ENCODE results near the gene SLC51A. TPM values are rescaled to one million over a fixed set of nuclear protein-coding genes. Genes with fewer than 3 reads are reported as not detected.

SLC51A gene
- total and polyA plus RNA-seq, 2 of the 8 experiments (the other 6 are each of a cell fraction or from before 2014, with no cell fraction given): 6.3 to 9.8 TPM

DNA sequence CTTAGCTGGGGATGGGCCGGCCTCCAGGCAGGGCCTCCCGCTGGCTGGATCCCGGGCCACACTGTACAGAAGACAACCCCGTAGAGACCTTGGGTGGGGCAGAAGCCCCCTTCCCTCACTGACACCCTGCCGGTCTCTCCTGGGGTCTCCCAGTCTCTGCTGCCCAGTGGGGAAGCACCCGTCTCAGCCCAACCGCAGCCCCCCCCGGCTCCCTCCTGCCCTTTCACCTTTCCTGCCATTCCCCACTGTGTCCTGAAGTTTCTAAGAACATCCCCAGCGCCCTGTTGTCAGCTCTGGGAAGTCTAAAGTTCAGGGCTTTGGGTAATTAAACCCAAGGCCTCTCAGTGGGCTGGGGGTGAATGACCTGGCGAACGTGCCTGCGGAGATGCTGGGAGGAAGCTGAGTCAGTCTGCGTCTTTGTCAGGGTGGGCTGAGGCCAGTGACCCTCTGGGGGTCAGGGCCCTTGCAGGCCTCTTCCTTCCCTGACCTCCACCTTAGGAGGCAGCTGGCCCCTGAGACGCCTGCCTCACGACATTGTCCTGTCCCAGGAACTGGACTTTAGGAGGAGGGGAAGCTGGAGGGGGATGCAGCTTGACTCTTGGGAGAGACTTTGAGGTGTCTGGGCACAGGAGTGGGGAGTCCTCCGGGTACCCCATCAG is 1.4 kb upstream of the SLC51A start:
- no peak for DNase-seq (ENCODE audit: low read depth in 1 of 2, low spot score in 2 of 2)
- H3K23ac ChIP-seq (ENCODE audit: insufficient read length): no peak overlapping the region
- H2BK12ac ChIP-seq (ENCODE audit: low read depth, low read length): no peak overlapping the region
- TF ChIP-seq POLR2AphosphoS5 (IDR thresholded peaks at IDR 0.05; ENCODE audit: low read depth, low read length) (no peak), CTBP2 (IDR thresholded peaks at IDR 0.05; ENCODE audit: borderline replicate concordance, insufficient read depth, insufficient read length, low read length) (no peak), PHF8 (conservative IDR thresholded peaks at IDR 0.05; ENCODE audit: low read depth, low read length) (no peak), SP1 (IDR thresholded peaks at IDR 0.05; ENCODE audit: low read depth, low read length) (no peak), MAFK (IDR thresholded peaks at IDR 0.05; ENCODE audit: low read depth, low read length) (no peak), TAF7 (optimal IDR thresholded peaks at IDR 0.05; ENCODE audit: borderline replicate concordance, low read depth, low read length) (no peak), NANOG (IDR thresholded peaks at IDR 0.05; ENCODE audit: insufficient read depth, low read depth, low read length, poor library complexity, severe bottlenecking) (no peak), SIN3A (conservative IDR thresholded peaks at IDR 0.05 in 1 of 2, IDR thresholded peaks at IDR 0.05 in 1 of 2; ENCODE audit: low read depth in 1 of 2, low read length in 2 of 2) (no peak), RFX5 (IDR thresholded peaks at IDR 0.05; ENCODE audit: borderline replicate concordance, low read depth, low read length) (no peak), SIRT6 (IDR thresholded peaks at IDR 0.05; ENCODE audit: low read length) (no peak), YY1 (IDR thresholded peaks at IDR 0.05; ENCODE audit: low read depth, low read length) (no peak)
- TF ChIP-seq, protein P1, sequence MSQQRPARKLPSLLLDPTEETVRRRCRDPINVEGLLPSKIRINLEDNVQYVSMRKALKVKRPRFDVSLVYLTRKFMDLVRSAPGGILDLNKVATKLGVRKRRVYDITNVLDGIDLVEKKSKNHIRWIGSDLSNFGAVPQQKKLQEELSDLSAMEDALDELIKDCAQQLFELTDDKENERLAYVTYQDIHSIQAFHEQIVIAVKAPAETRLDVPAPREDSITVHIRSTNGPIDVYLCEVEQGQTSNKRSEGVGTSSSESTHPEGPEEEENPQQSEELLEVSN (IDR thresholded peaks at IDR 0.05): no peak

More for the DNA sequence above, 1.4 kb upstream of the SLC51A start:
- no peak overlapping the region for H2BK5ac ChIP-seq (ENCODE audit: low read depth, low read length)
- no peaks in the 10 kb centered on the region for H3K9me3 ChIP-seq (ENCODE audit: insufficient read depth in 2 of 2, low read depth in 1 of 2, low read length in 1 of 2)
- H3K79me1 ChIP-seq (ENCODE audit: low read depth, low read length): no peaks in the 10 kb centered on the region
- H3K27ac ChIP-seq (ENCODE audit: low read depth, low read length): no peak overlapping the region
- peaks cover 0 to 22% (median 14%) of the 10 kb centered on the region in 4 experiments; a peak in 6 of 7 replicates for H3K4me1 ChIP-seq (replicated peaks in 1 of 4; ENCODE audit: control insufficient read depth in 3 of 4, insufficient read depth in 4 of 4, low read length in 3 of 4)
- no peak overlapping the region for H3K4ac ChIP-seq (replicated peaks; ENCODE audit: insufficient read length, low read depth, low read length)
- no peak overlapping the region for H3K14ac ChIP-seq (ENCODE audit: insufficient read length)
- no peak overlapping the region for H2BK15ac ChIP-seq (ENCODE audit: low read length)
- ChIA-PET POLR2A (ENCODE audit: partially characterized antibody) (interaction anchor here (1.4 kb wide), 1 partner anchor 21 kb away, joined by 3 read pairs; no protein-coding TSS in a partner anchor), CTCF (ENCODE audit: partially characterized antibody) (interaction anchor here (0.7 to 1.8 kb wide), 6 partner anchors 10 to 1098 kb away, joined by 3 to 5 read pairs (median 4); no protein-coding TSS in a partner anchor)
- H2BK20ac ChIP-seq (ENCODE audit: low read length): no peak overlapping the region
- H4K8ac ChIP-seq (ENCODE audit: extremely low read depth, insufficient read depth, low read length): no peak overlapping the region; the same call in 1 of the 2 replicates
- H2BK120ac ChIP-seq (replicated peaks; ENCODE audit: low read depth, low read length): no peak overlapping the region
- no peak overlapping the region for H3K4me3 ChIP-seq (ENCODE audit: extremely low read depth in 1 of 4, insufficient read depth in 2 of 4, low read depth in 3 of 4, low read length in 4 of 4)
- H3K56ac ChIP-seq (replicated peaks; ENCODE audit: insufficient read length, low read depth, low read length): no peak overlapping the region
- no peak overlapping the region for H2AK5ac ChIP-seq (ENCODE audit: low read depth, low read length)
- no peaks in the 10 kb centered on the region for H4K20me1 ChIP-seq (replicated peaks in 1 of 2; ENCODE audit: control insufficient read depth in 1 of 2, insufficient read depth in 2 of 2, low read length in 2 of 2)
- no peak overlapping the region for H4K5ac ChIP-seq (ENCODE audit: insufficient read length, low read depth, low read length)
- H3K36me3 ChIP-seq (ENCODE audit: control insufficient read depth in 2 of 4, insufficient read depth in 4 of 4, low read length in 3 of 4): no peaks in the 10 kb centered on the region
- no peak overlapping the region; the same call in 1 of the 2 replicates for H3K18ac ChIP-seq (ENCODE audit: extremely low read depth, low read length)
- no peak overlapping the region for H3K9ac ChIP-seq (replicated peaks in 1 of 4; ENCODE audit: extremely low read depth in 1 of 4, low read depth in 3 of 4, low read length in 3 of 4)
- FAIRE-seq: no peak
- WGBS, 2 experiments (ENCODE audit: extremely low coverage in 1 of 2, insufficient coverage in 1 of 2, insufficient read length in 1 of 2, insufficient replicate concordance in 2 of 2, low coverage in 1 of 2, low lambda C conversion rate in 2 of 2, missing lambda C conversion rate in 1 of 2): 82% methylated on average over 16 of the region's 16 CpGs; no CpG with 5 or more reads in 1 of the 2 experiments
- no peaks in the 10 kb centered on the region for H3K27me3 ChIP-seq (replicated peaks in 1 of 4; ENCODE audit: control insufficient read depth in 3 of 4, extremely low read depth in 1 of 4, insufficient read depth in 3 of 4, low read length in 3 of 4)
- peaks cover 2% of the 10 kb centered on the region; the same call in 1 of the 2 replicates for H3K23me2 ChIP-seq (ENCODE audit: low read depth, low read length)
- no peak overlapping the region for H3K4me2 ChIP-seq (ENCODE audit: insufficient read depth in 1 of 2, low read depth in 2 of 2, low read length in 2 of 2)
- H3K79me2 ChIP-seq (ENCODE audit: control insufficient read depth in 1 of 2, insufficient read depth in 2 of 2, low read length in 2 of 2): no peaks in the 10 kb centered on the region
- no peak overlapping the region for H4K91ac ChIP-seq (replicated peaks; ENCODE audit: insufficient read length, low read length)
- H2AFZ ChIP-seq (ENCODE audit: low read length): no peak overlapping the region
